GM18526 (cell line): ENCODE data around the gene ASB2.

Experiments used
- POLR2A ChIP-seq: IDR thresholded peaks from 3 replicates; pipeline ENCODE4 v1.6.1; 2011; ENCODE audit not compliant: insufficient read length; ENCODE audit errors: extremely low read depth

The ASB2 gene

GRCh38 chr14:93975791-93976476 is 436 bp downstream of the ASB2 start:
- TF ChIP-seq POLR2A: no peak

- no peak for TF ChIP-seq POLR2A
Observed at GRCh38 chr14:93974833-93975232, 1.5 kb downstream of the ASB2 start.

- TF ChIP-seq POLR2A: no peak
Observed at GRCh38 chr14:93974299-93974698, 2.1 kb downstream of the ASB2 start.

- TF ChIP-seq POLR2A: no peak
Observed at GRCh38 chr14:93973607-93974006, 2.8 kb downstream of the ASB2 start.

- TF ChIP-seq POLR2A: no peak
Observed at GRCh38 chr14:93972618-93973205, 3.7 kb downstream of the ASB2 start.

- no peak for TF ChIP-seq POLR2A
Observed at GRCh38 chr14:93971635-93972027, 4.7 kb downstream of the ASB2 start.

- TF ChIP-seq POLR2A: no peak
Observed at GRCh38 chr14:93970965-93971634, 5.3 kb downstream of the ASB2 start.

GRCh38 chr14:93970585-93970964 is 5.8 kb downstream of the ASB2 start:
- TF ChIP-seq POLR2A: no peak

GRCh38 chr14:93969082-93969828 is 7.1 kb downstream of the ASB2 start:
- no peak for TF ChIP-seq POLR2A

- TF ChIP-seq POLR2A: no peak
Observed at GRCh38 chr14:93967637-93968250, 8.6 kb downstream of the ASB2 start.

- TF ChIP-seq POLR2A: no peak
Observed at GRCh38 chr14:93965946-93966474, 10.4 kb downstream of the ASB2 start.

- TF ChIP-seq POLR2A: no peak
Observed at GRCh38 chr14:93965287-93965821, 11.0 kb downstream of the ASB2 start.

GRCh38 chr14:93964820-93965286 is 11.5 kb downstream of the ASB2 start:
- TF ChIP-seq POLR2A: no peak

- TF ChIP-seq POLR2A: no peak
Observed at GRCh38 chr14:93964281-93964680, 12.1 kb downstream of the ASB2 start.

- TF ChIP-seq POLR2A: no peak
Observed at GRCh38 chr14:93963692-93964091, 12.7 kb downstream of the ASB2 start.
